GM21515 (cell line): Measurements from ENCODE around the gene ORC5.
"Not testable (repeated sequence)": the region's sequence is repeated elsewhere in the genome, so short reads cannot be mapped to it uniquely, and the experiment has no call there.

Experiments
- ATAC-seq: cut with Tn5 transposase; IDR thresholded peaks from one replicate; pipeline ENCODE4 v1.9.1; 2021; ENCODE audit not compliant: unreplicated experiment

Gene ORC5

GRCh38 chr7:104192434-104192833, 15.4 kb downstream of the ORC5 start:
- ATAC-seq = no peak

- no peak for ATAC-seq
Measured at GRCh38 chr7:104185346-104185745, 22.5 kb downstream of the ORC5 start.

GRCh38 chr7:104179178-104179577, 28.6 kb downstream of the ORC5 start:
- ATAC-seq = no peak

GRCh38 chr7:104177565-104178083, 30.2 kb downstream of the ORC5 start:
- not testable (repeated sequence) for ATAC-seq

- no peak for ATAC-seq
Measured at GRCh38 chr7:104176332-104176731, 31.5 kb downstream of the ORC5 start.

- no peak for ATAC-seq
Measured at GRCh38 chr7:104175361-104175984, 32.3 kb downstream of the ORC5 start.

- ATAC-seq = no peak
Measured at GRCh38 chr7:104174798-104175197, 33.0 kb downstream of the ORC5 start.

GRCh38 chr7:104162081-104162480, 45.7 kb downstream of the ORC5 start:
- no peak for ATAC-seq

GRCh38 chr7:104161244-104161643, 46.6 kb downstream of the ORC5 start:
- no peak for ATAC-seq

GRCh38 chr7:104160375-104160774, 47.4 kb downstream of the ORC5 start:
- no peak for ATAC-seq

- ATAC-seq = no peak
Measured at GRCh38 chr7:104156842-104157277, 51.0 kb downstream of the ORC5 start.

GRCh38 chr7:104153287-104153686, 54.5 kb downstream of the ORC5 start:
- ATAC-seq = no peak

GRCh38 chr7:104152468-104152867, 55.3 kb downstream of the ORC5 start:
- no peak for ATAC-seq

- ATAC-seq = no peak
Measured at GRCh38 chr7:104150470-104150869, 57.3 kb downstream of the ORC5 start.

- no peak for ATAC-seq
Measured at GRCh38 chr7:104149822-104150221, 58.0 kb downstream of the ORC5 start.

GRCh38 chr7:104142147-104142546, 65.7 kb downstream of the ORC5 start:
- no peak for ATAC-seq

- no peak for ATAC-seq
Measured at GRCh38 chr7:104137971-104138370, 69.8 kb downstream of the ORC5 start.

GRCh38 chr7:104137511-104137910, 70.3 kb downstream of the ORC5 start:
- ATAC-seq = no peak

GRCh38 chr7:104136981-104137380, 70.8 kb downstream of the ORC5 start:
- ATAC-seq = no peak

GRCh38 chr7:104136561-104136960, 71.3 kb downstream of the ORC5 start:
- no peak for ATAC-seq

- no peak for ATAC-seq
Measured at GRCh38 chr7:104135760-104136558, 71.9 kb downstream of the ORC5 start.

- ATAC-seq = no peak
Measured at GRCh38 chr7:104133238-104133637, 74.6 kb downstream of the ORC5 start.
